Measurements from ENCODE around the gene TEX44.

DNA sequence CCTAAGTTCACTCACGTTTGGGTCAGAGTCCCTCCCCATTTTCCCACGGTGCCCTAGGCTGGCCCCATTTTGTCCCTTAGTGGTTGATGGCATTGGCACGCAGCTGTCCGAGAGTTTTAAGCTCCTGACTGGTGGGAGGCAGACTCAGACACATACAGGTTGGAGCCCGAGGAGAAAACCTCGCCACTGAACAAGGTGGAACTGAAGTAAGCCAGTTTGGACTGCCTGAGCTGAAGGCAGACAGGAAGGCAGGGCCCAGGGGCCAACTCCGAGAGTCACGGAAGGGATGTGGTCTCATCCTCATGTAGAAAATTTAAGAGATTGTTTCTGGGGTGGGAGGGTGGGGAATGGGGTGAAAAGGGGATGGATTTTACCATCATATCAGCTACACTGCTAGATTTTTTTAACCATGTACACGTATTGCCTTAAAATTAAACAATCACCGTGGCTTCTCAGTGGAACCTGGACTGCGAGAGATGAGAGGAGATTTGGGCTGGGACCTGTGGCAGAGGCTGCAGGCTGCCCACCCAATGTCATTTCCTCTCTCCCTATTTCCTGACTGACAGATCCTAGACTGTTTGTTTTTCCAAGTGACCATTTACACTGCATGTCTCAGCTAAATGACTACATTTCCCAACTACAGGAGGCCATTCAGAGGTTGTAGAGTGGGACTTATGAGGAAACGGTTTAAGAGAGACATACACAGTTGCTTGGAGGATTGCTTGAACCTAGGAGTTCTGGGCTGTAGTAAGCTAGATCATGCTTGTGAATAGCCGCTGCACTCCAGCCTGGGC lies 43.0 kb upstream of the TEX44 start:
- no peak for TF ChIP-seq POLR2A (IDR thresholded peaks at IDR 0.05)
- TF ChIP-seq, protein P1, sequence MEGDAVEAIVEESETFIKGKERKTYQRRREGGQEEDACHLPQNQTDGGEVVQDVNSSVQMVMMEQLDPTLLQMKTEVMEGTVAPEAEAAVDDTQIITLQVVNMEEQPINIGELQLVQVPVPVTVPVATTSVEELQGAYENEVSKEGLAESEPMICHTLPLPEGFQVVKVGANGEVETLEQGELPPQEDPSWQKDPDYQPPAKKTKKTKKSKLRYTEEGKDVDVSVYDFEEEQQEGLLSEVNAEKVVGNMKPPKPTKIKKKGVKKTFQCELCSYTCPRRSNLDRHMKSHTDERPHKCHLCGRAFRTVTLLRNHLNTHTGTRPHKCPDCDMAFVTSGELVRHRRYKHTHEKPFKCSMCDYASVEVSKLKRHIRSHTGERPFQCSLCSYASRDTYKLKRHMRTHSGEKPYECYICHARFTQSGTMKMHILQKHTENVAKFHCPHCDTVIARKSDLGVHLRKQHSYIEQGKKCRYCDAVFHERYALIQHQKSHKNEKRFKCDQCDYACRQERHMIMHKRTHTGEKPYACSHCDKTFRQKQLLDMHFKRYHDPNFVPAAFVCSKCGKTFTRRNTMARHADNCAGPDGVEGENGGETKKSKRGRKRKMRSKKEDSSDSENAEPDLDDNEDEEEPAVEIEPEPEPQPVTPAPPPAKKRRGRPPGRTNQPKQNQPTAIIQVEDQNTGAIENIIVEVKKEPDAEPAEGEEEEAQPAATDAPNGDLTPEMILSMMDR (IDR thresholded peaks at IDR 0.05), result no peak
